Right cardiac atrium (tissue), 5 donors: Measurements from ENCODE around the gene IP6K2. TPM values are rescaled to one million over a fixed set of nuclear protein-coding genes. Genes with fewer than 3 reads are reported as not detected.
"Not testable (repeated sequence)": the region's sequence is repeated elsewhere in the genome, so short reads cannot be mapped to it uniquely, and the experiment has no call there.

ENCODE experiments used
- ATAC-seq, 2 donors: fragments of 200-7000 bp; cut with Tn5 transposase; one replicate each; pipeline versions ENCODE4 v1.8.0 to v1.9.1; 2020; ENCODE audit warnings: moderate library complexity in 2 of 2, mild to moderate bottlenecking in 1 of 2
- DNase-seq, 3 donors: peaks; one replicate each; pipeline ENCODE4 v3.0.0-alpha.2; 2020
- H3K27ac ChIP-seq: one replicate; pipeline ENCODE4 v1.5.1; 2013; ENCODE audit warnings: mild to moderate bottlenecking, low read length, control low read depth, moderate library complexity
- H3K27me3 ChIP-seq: one replicate; pipeline ENCODE4 v1.6.1; 2013; ENCODE audit not compliant: control insufficient read depth, insufficient read depth
- H3K4me1 ChIP-seq: one replicate; pipeline ENCODE4 v1.6.1; 2013; ENCODE audit warnings: low read length; ENCODE audit not compliant: control insufficient read depth, insufficient read depth
- H3K4me3 ChIP-seq: one replicate; pipeline ENCODE4 v1.5.1; 2013; ENCODE audit warnings: low read length, control low read depth
- H3K9me3 ChIP-seq: one replicate; pipeline ENCODE4 v1.6.1; 2013; ENCODE audit warnings: low read length; ENCODE audit not compliant: control insufficient read depth
- WGBS: extraction: QIAGEN DNeasy Blood & Tissue Kit; methylation state at CpG from one replicate; pipeline ENCODE4 v1.1.7; 2013; 5-methylcytosine and 5-hydroxymethylcytosine counted together
- intact Hi-C, 4 donors: fragments of 100-400 bp; cut with DNase I; formaldehyde crosslinking; loops; one replicate each; pipeline versions ENCODE4 v1.11.0 to v1.14.0; 2022 to 2023
- polyA plus RNA-seq: library from polyadenylated mRNA; stranded (reverse); fragments of 200-250 nt; gene quantifications from one replicate; pipeline ENCODE4 v1.2.3, GENCODE V29; 2013
- total RNA-seq, 4 donors: library from RNA; stranded (reverse); fragmentation: NEBNext Ultra II Directional; extraction: Animal tissue kit (Norgen Biotek cat#: 25700); gene quantifications; one replicate each; pipeline ENCODE4 v1.2.1, GENCODE V29; 2021
- donor health status: healthy with polysubstance abuse.
- donor health status: DM: no; HTN: yes; CAD: no.
- donor health status: DM: no; HTN: no; CAD: no.
- donor health status: DM: no; HTN: yes; CAD: no; lungs with severe emphysema.
- donor health status: DM: yes; HTN: yes; CAD: no.

The IP6K2 gene
- total and polyA plus RNA-seq, 5 donors = 21.2 to 57.8 (median 34.3) TPM

DNA sequence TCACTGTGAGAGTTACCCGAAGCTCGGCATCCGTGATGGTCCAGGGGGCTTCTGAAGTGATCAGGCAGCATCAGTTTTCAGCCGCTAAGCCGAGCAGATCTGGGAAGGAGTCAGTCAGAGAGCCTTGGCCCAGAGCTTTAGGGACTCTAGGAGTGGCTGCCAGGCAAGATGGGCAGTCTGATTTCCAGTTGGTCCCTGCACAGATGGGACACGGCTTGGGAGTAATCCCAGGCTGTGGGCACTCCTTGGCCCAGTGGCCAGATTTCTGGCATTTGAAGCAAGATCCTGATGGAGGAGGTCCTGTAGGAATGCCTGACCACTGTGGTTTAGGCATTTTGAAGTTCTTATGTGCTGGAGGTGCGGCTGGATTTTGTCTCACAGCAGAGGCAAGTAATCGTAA is 10.5 kb upstream of the IP6K2 start:
- no peak overlapping the region for H3K27ac ChIP-seq
- H3K4me3 ChIP-seq = no peak overlapping the region
- no peaks in the 10 kb centered on the region for H3K9me3 ChIP-seq
- ATAC-seq (no peak), DNase-seq (no peak)
- no peaks in the 10 kb centered on the region for H3K4me1 ChIP-seq
- whole genome bisulfite sequencing = 93% methylated on average over 8 of the region's 8 CpGs
- H3K27me3 ChIP-seq = no peaks in the 10 kb centered on the region
- intact Hi-C loops = no loop called here

DNA sequence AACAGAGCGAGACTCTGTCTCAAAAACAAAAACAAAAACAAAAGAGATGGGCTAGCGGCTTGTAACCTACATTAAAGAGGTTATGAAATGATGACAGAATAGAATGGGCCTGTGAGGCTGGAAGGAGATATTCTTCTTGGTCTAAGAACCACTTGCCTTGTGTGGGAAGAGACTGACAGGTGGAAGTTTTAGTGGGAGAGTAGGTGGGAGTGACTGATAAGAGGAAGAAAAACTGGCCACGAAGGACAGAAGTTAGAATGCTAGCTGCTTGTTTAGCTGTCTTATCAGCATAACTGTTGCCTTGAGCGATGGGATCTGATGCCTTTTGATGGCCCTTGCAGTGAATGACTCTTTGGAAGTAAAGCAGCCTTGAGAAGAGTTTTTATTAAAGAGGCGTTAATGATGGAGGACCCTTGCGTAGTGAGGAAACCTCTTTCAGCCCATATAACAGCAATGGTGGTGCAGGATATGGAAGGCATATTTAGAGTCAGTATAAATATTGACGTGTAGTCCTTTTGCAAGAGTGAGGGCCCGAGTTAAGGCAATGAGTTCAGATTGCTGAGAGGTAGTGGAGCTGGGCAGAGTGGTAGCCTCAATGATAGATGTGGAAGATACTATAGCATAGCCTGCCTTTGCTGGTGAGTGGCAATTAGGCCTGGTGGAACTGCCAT is 8.3 kb upstream of the IP6K2 start:
- DNase-seq, H3K27ac ChIP-seq, H3K27me3 ChIP-seq, H3K4me3 ChIP-seq, H3K4me1 ChIP-seq, intact Hi-C loops, H3K9me3 ChIP-seq, ATAC-seq: not testable (repeated sequence)
- 92% methylated on average over 8 of the region's 8 CpGs for WGBS

GRCh38 chr3:48723725-48724124 is 6.7 kb upstream of the IP6K2 start:
- H3K4me1 ChIP-seq = no peaks in the 10 kb centered on the region
- H3K4me3 ChIP-seq = no peak overlapping the region
- DNase-seq (no peak), ATAC-seq (no peak)
- intact Hi-C loops = no loop called here
- no peak overlapping the region for H3K27ac ChIP-seq
- no peaks in the 10 kb centered on the region for H3K9me3 ChIP-seq
- no peaks in the 10 kb centered on the region for H3K27me3 ChIP-seq
- WGBS = 85% methylated on average over 7 of the region's 7 CpGs

DNA sequence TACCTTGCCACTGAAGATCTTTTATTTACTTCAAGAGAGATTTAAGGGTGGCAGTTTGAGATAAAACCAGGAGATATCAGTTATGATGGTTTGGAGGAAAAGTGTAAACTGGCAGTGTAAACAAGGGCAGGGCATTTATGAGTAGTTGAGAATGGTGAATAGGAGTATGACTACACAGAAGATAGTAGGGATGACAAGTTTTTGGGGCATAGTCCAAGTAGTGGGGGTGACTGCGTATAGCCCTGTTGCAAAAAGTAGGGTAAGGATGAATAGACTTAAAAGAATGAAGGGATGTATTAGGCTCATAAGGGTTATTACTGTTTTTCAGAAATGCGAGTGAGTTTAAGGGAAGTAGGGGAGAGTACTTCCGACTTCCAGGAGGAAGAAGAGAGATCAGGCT is 6.3 kb upstream of the IP6K2 start:
- H3K27me3 ChIP-seq, DNase-seq, H3K27ac ChIP-seq, intact Hi-C loops, H3K4me3 ChIP-seq, H3K9me3 ChIP-seq, H3K4me1 ChIP-seq, ATAC-seq: not testable (repeated sequence)
- WGBS = 77% methylated on average over 3 of the region's 3 CpGs

DNA sequence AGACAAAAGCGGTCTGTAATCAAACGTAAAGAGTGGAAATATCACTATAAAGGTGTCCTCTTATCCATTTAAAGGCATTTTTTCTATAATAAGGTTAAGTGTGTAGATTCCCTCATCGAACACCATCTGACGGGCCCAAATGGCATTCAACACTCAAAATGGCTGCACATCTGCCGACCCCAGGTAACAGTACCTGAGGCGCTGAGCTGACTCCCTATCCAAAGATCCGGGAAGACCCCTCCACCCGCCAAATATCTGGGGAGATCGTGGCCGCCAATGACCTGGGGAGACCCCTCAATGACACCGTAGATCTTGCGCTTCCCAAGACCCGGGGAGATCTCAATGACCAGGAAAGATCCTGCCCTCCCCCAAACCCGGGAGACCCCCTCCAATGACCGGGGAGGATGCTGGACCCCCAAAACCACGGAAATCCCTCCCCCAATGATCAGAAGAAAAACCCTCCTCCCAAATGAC is 476 bp downstream of the IP6K2 start:
- H3K27ac ChIP-seq = peak overlapping the region; percentile 79
- intact Hi-C loops = no loop called here
- DNase-seq (no peak), ATAC-seq (peak; percentile 1 to 4)
- peak overlapping the region; percentile 96 for H3K4me3 ChIP-seq
- H3K27me3 ChIP-seq = no peaks in the 10 kb centered on the region
- peaks cover 6% of the 10 kb centered on the region for H3K4me1 ChIP-seq
- WGBS = under 1% methylated on average over 16 of the region's 16 CpGs
- no peaks in the 10 kb centered on the region for H3K9me3 ChIP-seq

GRCh38 chr3:48715174-48715800 is 1.7 kb downstream of the IP6K2 start:
- H3K27ac ChIP-seq = no peak overlapping the region
- H3K4me1 ChIP-seq = peaks cover 6% of the 10 kb centered on the region
- H3K27me3 ChIP-seq = no peaks in the 10 kb centered on the region
- ATAC-seq (no peak), DNase-seq (no peak)
- intact Hi-C loops = no loop called here
- peak overlapping the region; percentile 96 for H3K4me3 ChIP-seq
- H3K9me3 ChIP-seq = no peaks in the 10 kb centered on the region

GRCh38 chr3:48711727-48712126 is 5.3 kb downstream of the IP6K2 start:
- Histone ChIP-seq H3K4me1 (peaks cover 10% of the 10 kb centered on the region), H3K4me3 (no peak overlapping the region), H3K27ac (no peak overlapping the region), H3K9me3 (no peaks in the 10 kb centered on the region), H3K27me3 (no peaks in the 10 kb centered on the region)
- intact Hi-C loops = no loop called here
- ATAC-seq (no peak), DNase-seq (no peak)
- 91% methylated on average over 2 of the region's 2 CpGs for WGBS

- intact Hi-C loops = no loop called here
- Histone ChIP-seq H3K9me3 (no peaks in the 10 kb centered on the region), H3K27me3 (no peaks in the 10 kb centered on the region), H3K4me3 (no peak overlapping the region), H3K4me1 (peaks cover 7% of the 10 kb centered on the region), H3K27ac (peak overlapping the region; percentile 28)
- DNase-seq = no peak
- WGBS = 64% methylated on average over 7 of the region's 7 CpGs
- no peak for ATAC-seq
These were observed 8.0 kb downstream of the IP6K2 start for GRCh38 chr3:48709051-48709461.

DNA sequence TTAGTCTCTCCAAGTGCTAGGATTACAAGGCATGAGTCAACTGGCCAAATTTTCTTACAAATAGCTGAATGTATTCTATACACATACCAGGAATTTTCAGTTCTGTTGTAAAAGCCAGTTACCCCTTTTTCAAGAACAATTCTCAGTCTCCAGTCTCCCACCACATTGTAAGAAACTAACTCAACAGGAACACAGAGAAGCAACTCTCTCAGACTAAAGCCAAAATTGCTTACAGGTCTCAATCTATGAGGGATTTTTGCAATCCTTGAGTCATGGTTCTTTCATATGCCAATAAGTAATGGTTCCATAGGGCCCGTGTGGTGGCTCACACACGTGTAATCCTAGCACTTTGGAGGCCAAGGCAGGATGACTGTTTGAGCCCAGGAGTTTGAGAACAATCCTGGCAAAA is 8.5 kb downstream of the IP6K2 start:
- H3K4me3 ChIP-seq = no peak overlapping the region
- DNase-seq (no peak), ATAC-seq (peak in 1 of 2 donors; percentile 33)
- peak overlapping the region; percentile 28 for H3K27ac ChIP-seq
- WGBS = 31% methylated on average over 2 of the region's 2 CpGs
- H3K27me3 ChIP-seq = no peaks in the 10 kb centered on the region
- no peaks in the 10 kb centered on the region for H3K9me3 ChIP-seq
- H3K4me1 ChIP-seq = peaks cover 7% of the 10 kb centered on the region
- intact Hi-C loops = no loop called here

- intact Hi-C loops = no loop called here
- 80% methylated on average over 5 of the region's 5 CpGs for WGBS
- ATAC-seq = no peak
These were observed 9.9 kb downstream of the IP6K2 start for GRCh38 chr3:48707157-48707556.

GRCh38 chr3:48702320-48702920 is 14.6 kb downstream of the IP6K2 start:
- Histone ChIP-seq H3K9me3 (no peaks in the 10 kb centered on the region), H3K4me3 (no peak overlapping the region), H3K4me1 (peaks cover 2% of the 10 kb centered on the region), H3K27ac (peak overlapping the region; percentile 62), H3K27me3 (no peaks in the 10 kb centered on the region)
- ATAC-seq (no peak), DNase-seq (no peak)
- 75% methylated on average over 6 of the region's 6 CpGs for WGBS
- intact Hi-C loops = no loop called here

More at GRCh38 chr3:48707157-48707556, 9.9 kb downstream of the IP6K2 start:
- H3K4me1 ChIP-seq = peaks cover 9% of the 10 kb centered on the region
- no peak overlapping the region for H3K4me3 ChIP-seq
- no peaks in the 10 kb centered on the region for H3K27me3 ChIP-seq
- H3K27ac ChIP-seq = no peak overlapping the region
- no peak for DNase-seq
- H3K9me3 ChIP-seq = no peaks in the 10 kb centered on the region
